K562 (cell line): ENCODE measurements around the gene NUP210. TPM values are rescaled to one million over a fixed set of nuclear protein-coding genes. Genes with fewer than 3 reads are reported as not detected.
"Not testable (repeated sequence)": the region's sequence is repeated elsewhere in the genome, so short reads cannot be mapped to it uniquely, and the experiment has no call there.

Experiments
- ATAC-seq: fragments of 200-7000 bp; cut with Tn5 transposase; 3 replicates; pipeline ENCODE4 v1.9.1; 2020; ENCODE audit warnings: moderate library complexity
- BruUV-seq: library from RNA; stranded (reverse); fragments of 400-500 nt; replicated peaks from 2 replicates; lab custom pipeline; 2021; lab: Mats Ljungman, UMichigan
- CTCF ChIA-PET: fragments of 300-600 bp; formaldehyde crosslinking; extraction: SDS; loops from one replicate; lab custom pipeline; 2021; ENCODE audit warnings: low intra/inter-chr PET ratio; lab: Yijun Ruan, JAX
- POLR2A ChIA-PET: fragments of 300-600, 350-650 bp; sonication (Branson Sonifier 250); formaldehyde crosslinking; extraction: SDS; loops from one replicate; lab custom pipeline; 2021; ENCODE audit warnings: antibody characterized with exemption, inconsistent platforms; lab: Yijun Ruan, JAX
- DNase-seq, 4 experiments: peaks; one replicate each; pipeline versions ENCODE4 v3.0.0 to v3.0.0-alpha.2; 2011 to 2018; ENCODE audit warnings: low spot score in 3 of 4, mixed read lengths in 3 of 4; ENCODE audit errors: extremely low read depth in 1 of 4
- FAIRE-seq: peaks from 2 replicates; lab custom pipeline; 2011; peaks lifted over from hg19 to GRCh38; lab: Jason Lieb, UNC
- H2AFZ ChIP-seq: 2 replicates; pipeline ENCODE4 v1.6.0; 2011; ENCODE audit warnings: low read depth, low read length, control low read depth, inconsistent platforms
- H3K27ac ChIP-seq: fragments of 200-600 bp; 3 replicates; pipeline ENCODE4 v1.8.0; 2011; ENCODE audit warnings: low read depth, mild to moderate bottlenecking, control low read depth, inconsistent platforms, low read length, moderate library complexity, mixed read lengths; ENCODE audit errors: extremely low read depth
- H3K27me3 ChIP-seq, 2 experiments: fragments of 300-600 bp in 1 of 2; 2 replicates in 1 of 2; 3 replicates in 1 of 2; pipeline versions ENCODE4 v1.6.0 to v1.8.0; 2011; ENCODE audit warnings: inconsistent platforms in 2 of 2, low read length in 2 of 2, mild to moderate bottlenecking in 1 of 2, mixed read lengths in 1 of 2, moderate library complexity in 1 of 2; ENCODE audit not compliant: control insufficient read depth in 2 of 2, insufficient read depth in 2 of 2
- H3K36me3 ChIP-seq: fragments of 300-600 bp; 3 replicates; pipeline ENCODE4 v1.8.0; 2011; ENCODE audit warnings: mild to moderate bottlenecking, low read length, inconsistent platforms; ENCODE audit not compliant: control insufficient read depth, insufficient read depth
- H3K4me1 ChIP-seq, 2 experiments: fragments of 200-600 bp in 1 of 2; replicated peaks in 1 of 2; 2 replicates in 1 of 2; 3 replicates in 1 of 2; pipeline versions ENCODE4 v1.5.1 to v1.8.0; 2011; ENCODE audit warnings: inconsistent platforms in 2 of 2, low read length in 2 of 2, mild to moderate bottlenecking in 1 of 2, mixed read lengths in 1 of 2, moderate library complexity in 1 of 2; ENCODE audit not compliant: control insufficient read depth in 2 of 2, insufficient read depth in 2 of 2
- H3K4me2 ChIP-seq: 2 replicates; pipeline ENCODE4 v1.6.1; 2011; ENCODE audit warnings: low read length, control low read depth, inconsistent platforms, mixed read lengths; ENCODE audit not compliant: insufficient read depth
- H3K4me3 ChIP-seq: fragments of 200-600 bp; sonication (generic), shearing (Covaris generic); 2 replicates; pipeline ENCODE4 v1.5.1; 2016; ENCODE audit warnings: control low read depth, inconsistent platforms
- H3K79me2 ChIP-seq: fragments of 200-600 bp; 3 replicates; pipeline ENCODE4 v1.8.0; 2011; ENCODE audit warnings: low read length, inconsistent platforms; ENCODE audit not compliant: control insufficient read depth, insufficient read depth
- H3K9ac ChIP-seq, 2 experiments: 2 replicates each; pipeline versions ENCODE4 v1.6.0 to v1.6.1; 2011; ENCODE audit warnings: low read depth in 2 of 2, low read length in 2 of 2, control low read depth in 1 of 2, inconsistent platforms in 1 of 2, mild to moderate bottlenecking in 1 of 2, mixed read lengths in 1 of 2; ENCODE audit not compliant: insufficient read depth in 1 of 2
- H3K9me1 ChIP-seq: one replicate; pipeline ENCODE4 v1.6.0; 2011; ENCODE audit warnings: inconsistent platforms, mild to moderate bottlenecking, low read length, moderate library complexity; ENCODE audit not compliant: control insufficient read depth, insufficient read depth
- H3K9me3 ChIP-seq: replicated peaks from 2 replicates; pipeline ENCODE4 v1.5.1; 2011; ENCODE audit warnings: low read depth, low read length, inconsistent platforms; ENCODE audit not compliant: control insufficient read depth, insufficient read depth
- H4K20me1 ChIP-seq: replicated peaks from 2 replicates; pipeline ENCODE4 v1.6.1; 2011; ENCODE audit warnings: low read length, inconsistent platforms, mixed read lengths; ENCODE audit not compliant: control insufficient read depth, insufficient read depth
- BCOR ChIP-seq: fragments of 450-650 bp; IDR thresholded peaks from 2 replicates; pipeline ENCODE4 v1.6.1; 2016
- CBX1 ChIP-seq: sonication (generic); IDR thresholded peaks from 2 replicates; pipeline ENCODE4 v1.6.1; 2016; ENCODE audit warnings: antibody characterized with exemption, low read depth, mild to moderate bottlenecking
- FOXK1 ChIP-seq: sonication (generic); formaldehyde crosslinking; IDR thresholded peaks from 2 replicates; pipeline ENCODE4 v1.8.0; 2022; ENCODE audit warnings: missing genetic modification reagents, mild to moderate bottlenecking, borderline replicate concordance
- KDM1A ChIP-seq, 2 experiments: fragments of 450-650 bp; IDR thresholded peaks; 2 replicates each; pipeline ENCODE4 v1.6.1; 2016; ENCODE audit warnings: mild to moderate bottlenecking in 2 of 2
- MBD2 ChIP-seq: sonication (generic); IDR thresholded peaks from 2 replicates; pipeline ENCODE4 v1.6.1; 2016; ENCODE audit warnings: low read depth, borderline replicate concordance
- RFX1 ChIP-seq: fragments of 450-650 bp; IDR thresholded peaks from 2 replicates; pipeline ENCODE4 v1.6.1; 2016; ENCODE audit warnings: mild to moderate bottlenecking, moderate library complexity
- SNRNP70 ChIP-seq: fragments of 200-400 bp; formaldehyde crosslinking; optimal IDR thresholded peaks from 2 replicates; pipeline ENCODE3; 2017; ENCODE audit warnings: low read depth, low read length
- SRSF7 ChIP-seq: fragments of 200-400 bp; formaldehyde crosslinking; optimal IDR thresholded peaks from 2 replicates; pipeline ENCODE3; 2017; ENCODE audit warnings: mild to moderate bottlenecking, low read depth, low read length
- ZNF121 ChIP-seq: sonication (generic); formaldehyde crosslinking; conservative IDR thresholded peaks from 2 replicates; pipeline ENCODE4 v1.8.0; 2022; ENCODE audit warnings: missing genetic modification reagents
- ZNF696 ChIP-seq: fragments of 250-450 bp; sonication (Bioruptor Pico); conservative IDR thresholded peaks from 2 replicates; pipeline ENCODE4 v1.4.0; 2020; ENCODE audit warnings: mild to moderate bottlenecking, moderate library complexity
- ZSCAN29 ChIP-seq: fragments of 450-650 bp; IDR thresholded peaks from 2 replicates; pipeline ENCODE4 v1.6.1; 2017
- WGBS: fragments of 100-300 bp; shearing (Covaris generic); methylation state at CpG from one replicate; pipeline ENCODE4 v1.1.6; 2016; ENCODE audit warnings: low coverage, mixed read lengths; ENCODE audit not compliant: insufficient coverage; ENCODE audit errors: missing lambda C conversion rate; 5-methylcytosine and 5-hydroxymethylcytosine counted together
- in situ Hi-C: fragments of 300-500 bp; cut with MboI; formaldehyde crosslinking; loops from 4 replicates; pipeline ENCODE4 v1.15.0; 2018; ENCODE audit warnings: inconsistent platforms, mixed read lengths
- intact Hi-C: fragments of 100-400 bp; cut with micrococcal nuclease; formaldehyde crosslinking; loops from 2 replicates; pipeline ENCODE4 v1.14.2; 2022
- polyA plus RNA-seq, 8 experiments: library from polyadenylated mRNA; depleted of rRNA in 4 of 8; stranded (reverse) in 5 of 8; unstranded in 3 of 8; fragments of >200 nt; fragmentation: Nextera tagmentation in 2 of 8; fragmentation: Illumina TruSeq in 1 of 8; extraction: Ambion mirVana in 2 of 8; extraction: Trizol in 1 of 8; gene quantifications; 2 replicates each; pipeline versions ENCODE4 v1.2.1 to v1.2.3, GENCODE V29; 2011 to 2014; ENCODE audit warnings: inconsistent platforms in 1 of 8, missing spikeins in 1 of 8
- total RNA-seq, 7 experiments: library from RNA; depleted of rRNA in 6 of 7; stranded (reverse); fragments of >200 nt in 6 of 7; fragmentation: Illumina TruSeq in 2 of 7; extraction: Trizol in 2 of 7; gene quantifications; 2 replicates each; pipeline versions ENCODE4 v1.2.1 to v1.2.3, GENCODE V29; 2011 to 2021; ENCODE audit warnings: low replicate concordance in 1 of 7
- TF ChIP-seq, protein P1 (sequence below): fragments of 250-450 bp; sonication (Bioruptor Pico); IDR thresholded peaks from 2 replicates; pipeline ENCODE4 v1.8.0; 2022; ENCODE audit warnings: inconsistent platforms

NUP210 gene
- total and polyA plus RNA-seq, 9 of the 15 experiments (the other 6 are each of a cell fraction or from before 2014, with no cell fraction given), result 1.2 to 138 (median 44.0) TPM

DNA sequence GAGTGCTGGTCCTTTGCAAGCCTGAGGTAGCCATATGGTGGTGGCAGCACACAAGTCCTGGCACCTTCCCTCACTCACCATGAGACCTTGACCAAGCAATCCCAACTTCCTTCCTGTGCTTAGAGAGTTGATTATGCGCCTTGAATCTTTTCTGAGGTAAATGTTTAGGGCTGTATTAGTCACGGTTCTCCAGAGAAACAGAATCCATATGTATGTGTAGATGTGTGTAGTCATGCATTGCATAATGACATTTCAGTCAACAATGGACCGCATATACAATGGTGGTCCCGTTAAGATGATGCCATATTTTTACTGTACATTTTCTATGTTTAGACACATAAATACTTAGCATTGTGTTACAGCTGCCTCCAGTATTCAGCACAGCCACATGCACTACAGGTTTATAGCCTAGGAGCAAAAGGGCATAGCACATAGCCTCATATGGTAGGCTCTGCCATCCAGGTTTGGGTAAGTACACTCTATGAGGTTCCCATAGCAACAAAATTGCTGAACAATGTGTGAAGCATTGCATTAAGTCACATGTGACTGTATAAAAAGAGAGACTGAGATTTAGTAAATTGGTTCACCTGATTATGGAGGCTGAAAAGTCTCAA, 20.2 kb upstream of the NUP210 start (continued):
- TF ChIP-seq, protein P1, sequence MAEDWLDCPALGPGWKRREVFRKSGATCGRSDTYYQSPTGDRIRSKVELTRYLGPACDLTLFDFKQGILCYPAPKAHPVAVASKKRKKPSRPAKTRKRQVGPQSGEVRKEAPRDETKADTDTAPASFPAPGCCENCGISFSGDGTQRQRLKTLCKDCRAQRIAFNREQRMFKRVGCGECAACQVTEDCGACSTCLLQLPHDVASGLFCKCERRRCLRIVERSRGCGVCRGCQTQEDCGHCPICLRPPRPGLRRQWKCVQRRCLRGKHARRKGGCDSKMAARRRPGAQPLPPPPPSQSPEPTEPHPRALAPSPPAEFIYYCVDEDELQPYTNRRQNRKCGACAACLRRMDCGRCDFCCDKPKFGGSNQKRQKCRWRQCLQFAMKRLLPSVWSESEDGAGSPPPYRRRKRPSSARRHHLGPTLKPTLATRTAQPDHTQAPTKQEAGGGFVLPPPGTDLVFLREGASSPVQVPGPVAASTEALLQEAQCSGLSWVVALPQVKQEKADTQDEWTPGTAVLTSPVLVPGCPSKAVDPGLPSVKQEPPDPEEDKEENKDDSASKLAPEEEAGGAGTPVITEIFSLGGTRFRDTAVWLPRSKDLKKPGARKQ (CRISPR knock-in tag), result no peak
- TF ChIP-seq MBD2 (no peak), SRSF7 (no peak), FOXK1 (no peak), ZNF696 (CRISPR knock-in tag) (no peak), RFX1 (peak; percentile 60), CBX1 (no peak), SNRNP70 (no peak)

DNA sequence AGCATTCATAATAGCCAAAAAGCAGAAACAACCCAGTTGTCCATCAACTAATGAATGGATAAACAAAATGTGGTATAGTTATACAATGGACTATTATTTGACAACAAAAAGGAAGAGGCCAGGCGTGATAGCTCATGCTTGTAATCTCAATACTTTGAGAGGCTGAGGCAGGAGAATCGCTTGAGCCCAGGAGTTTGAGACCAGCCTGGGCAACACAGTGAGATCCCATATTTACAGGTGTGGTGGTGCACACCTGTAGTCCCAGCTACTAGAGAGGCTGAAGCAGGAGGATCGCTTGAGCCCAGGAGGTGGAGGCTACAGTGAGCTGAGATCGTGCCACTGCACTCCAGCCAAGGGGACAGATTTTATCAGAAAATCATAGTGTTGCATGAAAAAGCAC, 16.1 kb upstream of the NUP210 start:
- BruUV-seq, H3K9ac ChIP-seq, H3K79me2 ChIP-seq, H3K9me1 ChIP-seq, H3K4me1 ChIP-seq, H3K4me2 ChIP-seq, H3K36me3 ChIP-seq, H3K27ac ChIP-seq, intact Hi-C loops, DNase-seq, in situ Hi-C loops, H3K9me3 ChIP-seq, ATAC-seq, H3K4me3 ChIP-seq, H2AFZ ChIP-seq, FAIRE-seq, H3K27me3 ChIP-seq, H4K20me1 ChIP-seq, CTCF ChIA-PET: not testable (repeated sequence)
- POLR2A ChIA-PET, result interaction anchor here (1.0 to 1.2 kb wide), 3 partner anchors 11 to 16 kb away, joined by 3 to 4 read pairs (median 3); no protein-coding TSS in a partner anchor
- 24% methylated on average over 4 of the region's 4 CpGs for WGBS
- peak; percentile 31 to 35; a peak in 1 of 4 replicates for TF ChIP-seq KDM1A (IDR thresholded peaks at IDR 0.05)
- peak; percentile 93 for TF ChIP-seq ZNF121 (CRISPR knock-in tag)
- TF ChIP-seq ZSCAN29, result 0 out of 2 replicates have a peak, but pooled peaks have one; percentile 10
- TF ChIP-seq BCOR, result peak; percentile 73; the same call in 1 of the 2 replicates
